DOHH2 (cell line): ENCODE data around the gene MOB4.

Experiments
- H3F3A ChIP-seq: fragments of 200-600 bp; sonication (generic), shearing (Covaris generic); 2 replicates; pipeline ENCODE4 v1.6.0; 2016; ENCODE audit warnings: antibody characterized with exemption, mild to moderate bottlenecking; ENCODE audit not compliant: control insufficient read depth, insufficient read depth
- H3K27ac ChIP-seq: fragments of 200-600 bp; sonication (generic); 2 replicates; pipeline ENCODE4 v1.5.1; 2014; ENCODE audit warnings: low read depth, mild to moderate bottlenecking, low read length, moderate library complexity
- H3K27me3 ChIP-seq: fragments of 200-600 bp; sonication (generic); 2 replicates; pipeline ENCODE4 v1.6.1; 2014; ENCODE audit warnings: mild to moderate bottlenecking, low read length, mixed read lengths; ENCODE audit not compliant: control insufficient read depth
- H3K36me3 ChIP-seq: fragments of 200-600 bp; sonication (generic); 2 replicates; pipeline ENCODE4 v1.6.1; 2014; ENCODE audit warnings: mild to moderate bottlenecking, low read length, moderate library complexity, mixed read lengths; ENCODE audit not compliant: control insufficient read depth
- H3K4me1 ChIP-seq: fragments of 200-600 bp; sonication (generic); 2 replicates; pipeline ENCODE4 v1.6.1; 2014; ENCODE audit warnings: mild to moderate bottlenecking, low read length, mixed read lengths; ENCODE audit not compliant: control insufficient read depth
- H3K4me2 ChIP-seq: fragments of 200-600 bp; sonication (generic); 2 replicates; pipeline ENCODE4 v1.6.0; 2014; ENCODE audit warnings: mild to moderate bottlenecking, low read length, moderate library complexity
- H3K4me3 ChIP-seq: fragments of 200-600 bp; sonication (generic); 2 replicates; pipeline ENCODE4 v1.5.1; 2014; ENCODE audit warnings: mild to moderate bottlenecking, low read length, mixed read lengths
- H3K79me2 ChIP-seq: fragments of 200-600 bp; sonication (generic); 2 replicates; pipeline ENCODE4 v1.6.1; 2014; ENCODE audit warnings: mild to moderate bottlenecking, low read length, mixed read lengths; ENCODE audit not compliant: control insufficient read depth
- H3K9me2 ChIP-seq: fragments of 200-600 bp; sonication (generic); replicated peaks from 2 replicates; pipeline ENCODE4 v1.6.1; 2014; ENCODE audit warnings: mild to moderate bottlenecking, low read length, mixed read lengths; ENCODE audit not compliant: control insufficient read depth
- H3K9me3 ChIP-seq: fragments of 200-600 bp; sonication (generic); 2 replicates; pipeline ENCODE4 v1.6.1; 2014; ENCODE audit warnings: antibody characterized with exemption, low read length, mixed read lengths; ENCODE audit not compliant: control insufficient read depth, insufficient read depth
- H4K20me1 ChIP-seq: fragments of 200-600 bp; sonication (generic); 2 replicates; pipeline ENCODE4 v1.6.0; 2014; ENCODE audit warnings: low read depth, mild to moderate bottlenecking, antibody characterized with exemption, low read length, moderate library complexity; ENCODE audit not compliant: control insufficient read depth, insufficient read depth
- CTCF ChIP-seq: fragments of 200-600 bp; sonication (generic); IDR thresholded peaks from one replicate; pipeline ENCODE4 v1.5.1; 2014; ENCODE audit warnings: antibody characterized with exemption, mild to moderate bottlenecking, low read depth, low read length; ENCODE audit not compliant: poor library complexity, severe bottlenecking
- EZH2phosphoT487 ChIP-seq: fragments of 200-600 bp; sonication (generic); IDR thresholded peaks from 2 replicates; pipeline ENCODE4 v1.6.1; 2017; ENCODE audit warnings: borderline replicate concordance, mild to moderate bottlenecking, antibody characterized with exemption, low read length, moderate library complexity, mixed read lengths

MOB4 gene

GRCh38 chr2:197513915-197514314, 2.0 kb upstream of the MOB4 start:
- Histone ChIP-seq H3K27me3 (no peaks in the 10 kb centered on the region), H3F3A (peaks cover 23% of the 10 kb centered on the region), H4K20me1 (no peaks in the 10 kb centered on the region), H3K9me2 (no peaks in the 10 kb centered on the region), H3K9me3 (no peaks in the 10 kb centered on the region), H3K36me3 (peaks cover 33% of the 10 kb centered on the region), H3K79me2 (peaks cover 52% of the 10 kb centered on the region), H3K4me1 (peaks cover 27% of the 10 kb centered on the region), H3K4me2 (peak overlapping the region; percentile 85), H3K4me3 (peak overlapping the region; percentile 85), H3K27ac (peak overlapping the region; percentile 92)
- TF ChIP-seq CTCF (no peak), EZH2phosphoT487 (no peak)

- Histone ChIP-seq H3K9me3 (no peaks in the 10 kb centered on the region), H3F3A (peaks cover 23% of the 10 kb centered on the region), H3K9me2 (no peaks in the 10 kb centered on the region), H3K79me2 (peaks cover 61% of the 10 kb centered on the region), H3K4me2 (peak overlapping the region; percentile 85), H4K20me1 (no peaks in the 10 kb centered on the region), H3K4me3 (peak overlapping the region; percentile 85), H3K36me3 (peaks cover 41% of the 10 kb centered on the region), H3K4me1 (peaks cover 27% of the 10 kb centered on the region), H3K27ac (peak overlapping the region; percentile 92), H3K27me3 (no peaks in the 10 kb centered on the region)
- no peak for TF ChIP-seq EZH2phosphoT487
- no peak for TF ChIP-seq CTCF
Measured at GRCh38 chr2:197514754-197515153, 1.1 kb upstream of the MOB4 start.

GRCh38 chr2:197515315-197515738, 539 bp upstream of the MOB4 start:
- peaks cover 66% of the 10 kb centered on the region for H3K79me2 ChIP-seq
- H3K4me2 ChIP-seq: peak overlapping the region; percentile 85
- peak overlapping the region; percentile 92 for H3K27ac ChIP-seq
- H3K4me1 ChIP-seq: peaks cover 27% of the 10 kb centered on the region
- H3K4me3 ChIP-seq: peak overlapping the region; percentile 85
- no peaks in the 10 kb centered on the region for H3K9me2 ChIP-seq
- peaks cover 45% of the 10 kb centered on the region for H3K36me3 ChIP-seq
- peaks cover 23% of the 10 kb centered on the region for H3F3A ChIP-seq
- no peaks in the 10 kb centered on the region for H4K20me1 ChIP-seq
- TF ChIP-seq CTCF (no peak), EZH2phosphoT487 (no peak)
- no peaks in the 10 kb centered on the region for H3K27me3 ChIP-seq
- peaks cover 1% of the 10 kb centered on the region; the same call in 1 of the 2 replicates for H3K9me3 ChIP-seq

GRCh38 chr2:197516393-197516761, 511 bp downstream of the MOB4 start:
- H3K79me2 ChIP-seq: peaks cover 77% of the 10 kb centered on the region

More at GRCh38 chr2:197516393-197516761, 511 bp downstream of the MOB4 start:
- Histone ChIP-seq H3K27me3 (no peaks in the 10 kb centered on the region), H3K9me2 (no peaks in the 10 kb centered on the region), H3K4me1 (peaks cover 27% of the 10 kb centered on the region), H3K36me3 (peaks cover 54% of the 10 kb centered on the region), H3K4me2 (peak overlapping the region; percentile 85), H3K9me3 (peaks cover 9% of the 10 kb centered on the region), H3F3A (peaks cover 23% of the 10 kb centered on the region), H3K27ac (peak overlapping the region; percentile 92), H4K20me1 (no peaks in the 10 kb centered on the region), H3K4me3 (peak overlapping the region; percentile 85)
- TF ChIP-seq EZH2phosphoT487: no peak
- no peak for TF ChIP-seq CTCF
